ENCODE data around the gene TPRN. TPM values are rescaled to one million over a fixed set of nuclear protein-coding genes. Genes with fewer than 3 reads are reported as not detected.
"Not testable (repeated sequence)": the region's sequence is repeated elsewhere in the genome, so short reads cannot be mapped to it uniquely, and the experiment has no call there.

The TPRN gene
- polyA plus RNA-seq, 1 experiment = 2.8 TPM

DNA sequence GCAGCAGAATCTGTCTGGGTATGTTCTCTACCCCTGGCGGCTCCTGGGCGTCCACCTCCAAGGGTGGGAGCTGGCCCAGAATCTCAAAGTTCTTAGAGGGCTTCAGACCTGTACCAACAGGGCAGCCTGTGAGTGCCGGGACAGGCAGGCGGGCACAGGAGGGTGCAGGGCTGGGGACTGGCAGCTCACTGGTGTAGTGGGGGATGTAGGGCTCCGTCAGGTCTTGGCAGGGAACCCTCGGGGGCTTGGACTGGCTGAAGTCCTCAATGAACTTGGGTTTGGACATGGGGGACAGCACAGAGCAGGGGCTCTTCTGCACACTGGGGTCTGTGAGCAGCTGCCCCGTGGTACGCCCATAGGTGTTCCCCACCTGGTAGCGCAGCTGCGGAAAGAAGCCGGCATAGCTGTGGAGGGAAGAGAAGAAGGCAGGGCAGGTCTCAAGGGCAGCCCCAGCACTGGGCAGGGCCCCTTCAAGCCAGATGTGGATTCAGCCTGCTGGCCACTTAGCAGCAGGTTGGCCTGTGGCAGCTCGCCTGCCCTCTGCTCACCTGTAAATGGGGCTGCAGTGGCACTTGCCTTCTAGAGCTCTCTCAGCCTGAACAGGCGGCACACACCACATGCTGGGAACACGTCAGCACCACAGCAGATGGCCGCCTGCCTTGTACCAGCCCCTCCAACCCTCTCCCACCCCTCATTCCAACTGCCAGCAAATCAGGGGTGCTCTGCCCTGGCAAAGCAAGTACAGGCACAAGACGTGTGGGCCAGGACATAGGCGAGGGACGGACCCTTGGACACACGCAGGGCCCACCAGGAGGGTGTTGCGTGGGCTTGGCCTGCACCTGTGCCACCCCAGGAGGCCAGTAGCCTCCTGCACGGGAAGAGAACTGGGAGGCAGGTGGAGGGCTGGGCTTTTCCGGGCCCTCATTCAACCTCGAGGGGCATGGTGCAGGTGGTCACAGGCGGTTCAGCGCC lies 45.2 kb upstream of the TPRN start:
- DNase-seq (ENCODE audit: low read depth, low spot score) = no peak
- Histone ChIP-seq H3K27ac (ENCODE audit: low read depth, low read length) (no peak overlapping the region), H3K9me3 (ENCODE audit: control insufficient read depth, insufficient read depth, low read length) (no peaks in the 10 kb centered on the region; the same call in 1 of the 2 replicates), H3K4me3 (ENCODE audit: low read depth, low read length) (no peak overlapping the region), H3K27me3 (ENCODE audit: control insufficient read depth, insufficient read depth, low read length) (no peaks in the 10 kb centered on the region)
- no peak for TF ChIP-seq CTCF (IDR thresholded peaks at IDR 0.05; ENCODE audit: low read depth, low read length)
- ChIA-PET POLR2A (interaction anchor here (1.2 kb wide), 1 partner anchor 8 kb away, joined by 5 read pairs; no protein-coding TSS in a partner anchor), CTCF (interaction anchor here (0.6 to 1.0 kb wide), 2 partner anchors 9 to 22 kb away, joined by 3 read pairs; no protein-coding TSS in a partner anchor)

GRCh38 chr9:137244486-137245449 lies 44.2 kb upstream of the TPRN start:
- Histone ChIP-seq H3K9me3 (ENCODE audit: control insufficient read depth, insufficient read depth, low read length) (no peaks in the 10 kb centered on the region; the same call in 1 of the 2 replicates), H3K27ac (ENCODE audit: low read depth, low read length) (no peak overlapping the region), H3K27me3 (ENCODE audit: control insufficient read depth, insufficient read depth, low read length) (no peaks in the 10 kb centered on the region), H3K4me3 (ENCODE audit: low read depth, low read length) (no peak overlapping the region)
- CTCF ChIA-PET = interaction anchor here (0.6 to 0.7 kb wide), 2 partner anchors 8 to 21 kb away, joined by 3 to 5 read pairs; no protein-coding TSS in a partner anchor
- POLR2A ChIA-PET = interaction anchor here (1.2 to 5.7 kb wide), 2 partner anchors 9 kb away, joined by 5 to 146 read pairs; partner anchors contain the start of genes NELFB and STPG3
- DNase-seq (ENCODE audit: low read depth, low spot score) = no peak
- TF ChIP-seq CTCF (IDR thresholded peaks at IDR 0.05; ENCODE audit: low read depth, low read length) = no peak

DNA sequence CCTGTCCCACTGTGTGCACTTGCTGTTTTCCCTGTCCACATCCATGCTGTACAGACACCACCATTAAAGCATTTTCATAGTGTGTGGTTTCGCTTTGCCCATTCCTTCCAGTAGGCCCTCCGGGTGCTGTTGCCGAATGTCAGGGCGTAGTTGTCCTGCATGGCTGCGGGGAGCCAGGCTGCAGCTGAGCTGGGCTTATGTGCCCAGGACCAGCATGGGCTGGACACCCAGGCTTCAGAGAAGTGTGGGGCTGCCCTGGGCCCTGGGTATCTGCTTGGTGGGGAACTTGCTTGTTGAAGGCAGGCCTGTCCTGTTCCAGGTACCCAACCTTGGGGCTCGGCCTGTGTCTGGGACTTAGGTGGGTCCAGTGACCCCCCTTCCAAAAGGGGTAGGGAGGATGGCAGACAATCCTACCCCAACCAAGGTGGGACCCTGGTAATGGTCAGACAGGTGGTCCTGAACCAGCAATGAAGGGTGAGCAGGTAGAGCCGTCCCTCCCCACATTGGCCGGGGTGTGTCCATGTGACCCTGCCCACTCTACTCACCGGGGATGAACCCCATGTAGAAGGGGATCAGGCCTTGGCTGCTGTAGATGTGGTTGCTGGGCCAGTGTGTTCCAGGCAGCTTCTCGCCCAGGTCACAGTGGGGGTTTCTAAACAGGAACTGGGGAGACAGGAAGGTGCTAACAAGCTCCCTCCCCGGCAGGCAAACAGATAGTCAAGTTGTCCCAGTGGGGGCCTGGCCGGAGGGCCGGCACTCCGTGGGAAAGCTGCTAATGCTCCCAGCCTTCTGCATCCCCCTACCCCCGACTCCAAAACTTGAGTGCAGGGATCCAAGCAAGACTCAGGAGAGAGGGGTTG lies 43.3 kb upstream of the TPRN start:
- CTCF ChIA-PET = no interaction called here
- POLR2A ChIA-PET = interaction anchor here (5.7 kb wide), 1 partner anchor 10 kb away, joined by 146 read pairs; the partner anchor contains the start of genes NELFB and STPG3
- H3K4me3 ChIP-seq (ENCODE audit: low read depth, low read length) = no peak overlapping the region
- DNase-seq (ENCODE audit: low read depth, low spot score) = no peak
- no peak overlapping the region for H3K27ac ChIP-seq (ENCODE audit: low read depth, low read length)
- TF ChIP-seq CTCF (IDR thresholded peaks at IDR 0.05; ENCODE audit: low read depth, low read length) = peak; percentile 33
- no peaks in the 10 kb centered on the region for H3K27me3 ChIP-seq (ENCODE audit: control insufficient read depth, insufficient read depth, low read length)
- no peaks in the 10 kb centered on the region; the same call in 1 of the 2 replicates for H3K9me3 ChIP-seq (ENCODE audit: control insufficient read depth, insufficient read depth, low read length)

- H3K27ac ChIP-seq (ENCODE audit: low read depth, low read length); CTCF ChIA-PET; H3K4me3 ChIP-seq (ENCODE audit: low read depth, low read length); H3K27me3 ChIP-seq (ENCODE audit: control insufficient read depth, insufficient read depth, low read length); H3K9me3 ChIP-seq (ENCODE audit: control insufficient read depth, insufficient read depth, low read length); DNase-seq (ENCODE audit: low read depth, low spot score): not testable (repeated sequence)
- POLR2A ChIA-PET = interaction anchor here (1.3 to 5.7 kb wide), 3 partner anchors 10 to 114 kb away, joined by 3 to 146 read pairs (median 7); partner anchors contain the start of genes NELFB, RNF224 and STPG3
Observed at GRCh38 chr9:137243266-137243625, 42.7 kb upstream of the TPRN start.

All from AG04450 (cell line).